H1 (cell line): Measurements from ENCODE around the gene RAB40C. TPM values are rescaled to one million over a fixed set of nuclear protein-coding genes. Genes with fewer than 3 reads are reported as not detected.
A peak's percentile ranks its signal among the peaks of the same experiment; 100 is the strongest.

Experiments used
- CTCF ChIA-PET: fragments of 300-600 bp; sonication (Branson Sonifier 250); formaldehyde crosslinking; loops from one replicate; lab custom pipeline; 2021; ENCODE audit not compliant: partially characterized antibody; lab: Charles Lee
- POLR2A ChIA-PET: fragments of 300-600 bp; sonication (Branson Sonifier 250); formaldehyde crosslinking; loops from one replicate; lab custom pipeline; 2021; ENCODE audit warnings: inconsistent platforms; ENCODE audit not compliant: partially characterized antibody; lab: Charles Lee
- DNase-seq, 2 experiments: peaks; one replicate each; pipeline versions ENCODE4 v3.0.0 to v3.0.0-alpha.2; 2010 to 2022; ENCODE audit warnings: low spot score in 2 of 2, low read depth in 1 of 2, mixed read lengths in 1 of 2
- FAIRE-seq: peaks from 2 replicates; lab custom pipeline; 2011; peaks lifted over from hg19 to GRCh38; lab: Jason Lieb, UNC
- H2AFZ ChIP-seq: 2 replicates; pipeline ENCODE4 v1.8.1; 2012; ENCODE audit warnings: low read length, inconsistent platforms
- H2AK5ac ChIP-seq: 2 replicates; pipeline ENCODE4 v1.6.1; 2013; ENCODE audit warnings: low read depth, low read length
- H2BK120ac ChIP-seq: replicated peaks from 2 replicates; pipeline ENCODE3; 2013; ENCODE audit warnings: low read depth, low read length, inconsistent platforms
- H2BK12ac ChIP-seq: 2 replicates; pipeline ENCODE4 v1.6.1; 2013; ENCODE audit warnings: low read depth, low read length
- H2BK15ac ChIP-seq: 2 replicates; pipeline ENCODE4 v1.6.1; 2013; ENCODE audit warnings: low read length
- H2BK20ac ChIP-seq: 2 replicates; pipeline ENCODE4 v1.6.1; 2013; ENCODE audit warnings: low read length
- H2BK5ac ChIP-seq: 2 replicates; pipeline ENCODE4 v1.6.1; 2013; ENCODE audit warnings: low read depth, low read length
- H3K14ac ChIP-seq: 2 replicates; pipeline ENCODE4 v1.6.1; 2013; ENCODE audit warnings: inconsistent platforms; ENCODE audit not compliant: insufficient read length
- H3K18ac ChIP-seq: 2 replicates; pipeline ENCODE4 v1.6.1; 2013; ENCODE audit warnings: low read length; ENCODE audit errors: extremely low read depth
- H3K23ac ChIP-seq: 2 replicates; pipeline ENCODE4 v1.6.1; 2013; ENCODE audit warnings: inconsistent platforms; ENCODE audit not compliant: insufficient read length
- H3K23me2 ChIP-seq: 2 replicates; pipeline ENCODE4 v1.6.1; 2013; ENCODE audit warnings: low read depth, low read length
- H3K27ac ChIP-seq: 2 replicates; pipeline ENCODE4 v1.6.1; 2011; ENCODE audit warnings: low read depth, low read length, inconsistent platforms
- H3K27me3 ChIP-seq, 4 experiments: replicated peaks in 1 of 4; 1 replicate in 1 of 4; 2 replicates in 3 of 4; pipeline versions ENCODE4 v1.6.1 to v1.8.1; 2011 to 2013; ENCODE audit warnings: low read length in 3 of 4, mild to moderate bottlenecking in 3 of 4, inconsistent platforms in 2 of 4, mixed read lengths in 2 of 4, moderate library complexity in 1 of 4; ENCODE audit not compliant: control insufficient read depth in 3 of 4, insufficient read depth in 3 of 4; ENCODE audit errors: extremely low read depth in 1 of 4
- H3K36me3 ChIP-seq, 4 experiments: 2 replicates each; pipeline versions ENCODE4 v1.6.1 to v1.8.1; 2011 to 2013; ENCODE audit warnings: mild to moderate bottlenecking in 4 of 4, low read length in 3 of 4, moderate library complexity in 2 of 4, control low read depth in 1 of 4, inconsistent platforms in 1 of 4; ENCODE audit not compliant: insufficient read depth in 4 of 4, control insufficient read depth in 2 of 4
- H3K4ac ChIP-seq: replicated peaks from 2 replicates; pipeline ENCODE3; 2013; ENCODE audit warnings: low read length, low read depth, mixed read lengths, inconsistent platforms; ENCODE audit not compliant: insufficient read length
- H3K4me1 ChIP-seq, 4 experiments: replicated peaks in 1 of 4; 1 replicate in 1 of 4; 2 replicates in 3 of 4; pipeline versions ENCODE4 v1.6.1 to v1.8.1; 2011 to 2013; ENCODE audit warnings: low read length in 3 of 4, inconsistent platforms in 2 of 4, mixed read lengths in 1 of 4; ENCODE audit not compliant: insufficient read depth in 4 of 4, control insufficient read depth in 3 of 4
- H3K4me2 ChIP-seq, 2 experiments: 2 replicates each; pipeline versions ENCODE4 v1.6.1 to v1.8.1; 2011 to 2013; ENCODE audit warnings: low read depth in 2 of 2, low read length in 2 of 2, control low read depth in 1 of 2, inconsistent platforms in 1 of 2, mild to moderate bottlenecking in 1 of 2; ENCODE audit not compliant: insufficient read depth in 1 of 2
- H3K4me3 ChIP-seq, 4 experiments: fragments of 200-600, 300-600 bp in 1 of 4; sonication (generic), shearing (Covaris generic), sonication (Bioruptor Twin) in 1 of 4; 2 replicates each; pipeline versions ENCODE4 v1.5.1 to v1.8.1; 2011 to 2016; ENCODE audit warnings: low read length in 4 of 4, low read depth in 3 of 4, control low read depth in 2 of 4, inconsistent platforms in 2 of 4, mild to moderate bottlenecking in 2 of 4, mixed read lengths in 1 of 4, moderate library complexity in 1 of 4; ENCODE audit not compliant: insufficient read depth in 2 of 4; ENCODE audit errors: extremely low read depth in 1 of 4
- H3K56ac ChIP-seq: replicated peaks from 2 replicates; pipeline ENCODE3; 2013; ENCODE audit warnings: low read depth, mild to moderate bottlenecking, mixed read lengths, low read length, inconsistent platforms; ENCODE audit not compliant: insufficient read length
- H3K79me1 ChIP-seq: 2 replicates; pipeline ENCODE4 v1.6.1; 2013; ENCODE audit warnings: low read depth, low read length, control low read depth
- H3K79me2 ChIP-seq, 2 experiments: 2 replicates each; pipeline versions ENCODE4 v1.6.1 to v1.8.1; 2012 to 2013; ENCODE audit warnings: low read length in 2 of 2, mild to moderate bottlenecking in 2 of 2, inconsistent platforms in 1 of 2; ENCODE audit not compliant: insufficient read depth in 2 of 2, control insufficient read depth in 1 of 2
- H3K9ac ChIP-seq, 4 experiments: replicated peaks in 1 of 4; 1 replicate in 1 of 4; 2 replicates in 3 of 4; pipeline versions ENCODE4 v1.6.1 to v1.8.1; 2011 to 2013; ENCODE audit warnings: low read depth in 3 of 4, low read length in 3 of 4, control low read depth in 2 of 4, mild to moderate bottlenecking in 2 of 4, moderate library complexity in 2 of 4, inconsistent platforms in 1 of 4; ENCODE audit errors: extremely low read depth in 1 of 4
- H3K9me3 ChIP-seq, 2 experiments: 2 replicates each; pipeline versions ENCODE4 v1.6.1 to v1.8.1; 2012 to 2013; ENCODE audit warnings: mild to moderate bottlenecking in 2 of 2, moderate library complexity in 2 of 2, control low read depth in 1 of 2, inconsistent platforms in 1 of 2, low read depth in 1 of 2, low read length in 1 of 2, mixed read lengths in 1 of 2; ENCODE audit not compliant: insufficient read depth in 2 of 2
- H4K20me1 ChIP-seq, 2 experiments: replicated peaks in 1 of 2; 2 replicates each; pipeline versions ENCODE3 to v1.8.1; 2011 to 2013; ENCODE audit warnings: inconsistent platforms in 2 of 2, low read length in 2 of 2, mild to moderate bottlenecking in 1 of 2; ENCODE audit not compliant: insufficient read depth in 2 of 2, control insufficient read depth in 1 of 2
- H4K5ac ChIP-seq: 2 replicates; pipeline ENCODE4 v1.6.1; 2013; ENCODE audit warnings: low read length, low read depth, mixed read lengths, inconsistent platforms; ENCODE audit not compliant: insufficient read length
- H4K8ac ChIP-seq: 2 replicates; pipeline ENCODE4 v1.8.0; 2013; ENCODE audit warnings: mild to moderate bottlenecking, moderate library complexity, low read length, inconsistent platforms; ENCODE audit not compliant: insufficient read depth; ENCODE audit errors: extremely low read depth
- H4K91ac ChIP-seq: replicated peaks from 2 replicates; pipeline ENCODE3; 2013; ENCODE audit warnings: low read length, mixed read lengths, inconsistent platforms; ENCODE audit not compliant: insufficient read length
- NRF1 ChIP-seq: IDR thresholded peaks from 2 replicates; pipeline ENCODE4 v1.6.1; 2011; ENCODE audit warnings: mild to moderate bottlenecking, low read depth, low read length, improper control_type of control experiment
- WGBS, 2 experiments: shearing (Covaris generic) in 1 of 2; methylation state at CpG; one replicate each; pipeline versions ENCODE4 v1.1.6 to v1.1.7; 2013 to 2015; ENCODE audit warnings: low lambda C conversion rate in 2 of 2, mixed read lengths in 2 of 2, inconsistent platforms in 1 of 2, low coverage in 1 of 2, missing lambda C conversion rate in 1 of 2; ENCODE audit not compliant: insufficient replicate concordance in 2 of 2, insufficient coverage in 1 of 2, insufficient read length in 1 of 2; ENCODE audit errors: extremely low coverage in 1 of 2, missing lambda C conversion rate in 1 of 2; 5-methylcytosine and 5-hydroxymethylcytosine counted together
- polyA plus RNA-seq, 7 experiments: library from polyadenylated mRNA; depleted of rRNA in 3 of 7; stranded (reverse) in 5 of 7; unstranded in 2 of 7; fragments of >200 nt in 5 of 7; fragments of 200-250 nt in 2 of 7; gene quantifications; 1 replicate in 5 of 7; 2 replicates in 1 of 7; 4 replicates in 1 of 7; pipeline versions ENCODE4 v1.2.1 to v1.2.3, GENCODE V29; 2011 to 2013; ENCODE audit warnings: missing spikeins in 2 of 7, mixed read lengths in 2 of 7
- total RNA-seq: library from RNA; stranded (reverse); fragmentation: NEBNext Ultra II Directional; extraction: Animal tissue kit (Norgen Biotek cat#: 25700); gene quantifications from 2 replicates; pipeline ENCODE4 v1.2.1, GENCODE V29; 2021

The RAB40C gene
- total and polyA plus RNA-seq, 2 of the 8 experiments (the other 6 are each of a cell fraction or from before 2014, with no cell fraction given), result 13.9 to 15.6 TPM

- Histone ChIP-seq H3K4me3 (no peak overlapping the region), H2BK12ac (no peak overlapping the region; the same call in 1 of the 2 replicates)
Measured at GRCh38 chr16:591231-591630, 1.4 kb downstream of the RAB40C start.

More at GRCh38 chr16:591231-591630, 1.4 kb downstream of the RAB40C start:
- Histone ChIP-seq H3K4ac (no peak overlapping the region), H4K8ac (no peak overlapping the region), H4K20me1 (peaks cover 20 to 48% of the 10 kb centered on the region in 2 experiments), H2AK5ac (no peak overlapping the region), H2BK120ac (no peak overlapping the region), H3K56ac (no peak overlapping the region), H2BK15ac (no peak overlapping the region), H2BK5ac (no peak overlapping the region), H4K91ac (no peak overlapping the region), H3K27ac (no peak overlapping the region), H2BK20ac (no peak overlapping the region), H3K79me1 (peaks cover 12% of the 10 kb centered on the region; the same call in 1 of the 2 replicates), H3K4me2 (peak overlapping the region in 1 of 2 experiments; percentile 81; a peak in 1 of 4 replicates), H3K23me2 (peaks cover 9% of the 10 kb centered on the region), H3K18ac (no peak overlapping the region), H4K5ac (no peak overlapping the region), H3K4me1 (peaks cover 0 to 14% (median 7%) of the 10 kb centered on the region in 4 experiments; a peak in 4 of 7 replicates), H3K23ac (no peak overlapping the region), H3K36me3 (no peaks in the 10 kb centered on the region), H3K9me3 (no peaks in the 10 kb centered on the region), H3K79me2 (peaks cover 0 to 20% of the 10 kb centered on the region in 2 experiments; a peak in 2 of 4 replicates), H3K27me3 (peaks cover 0 to 34% (median 23%) of the 10 kb centered on the region in 4 experiments; a peak in 5 of 7 replicates), H3K9ac (no peak overlapping the region), H2AFZ (no peak overlapping the region), H3K14ac (no peak overlapping the region)
- no peak for TF ChIP-seq NRF1
- 93% methylated on average over 7 of the region's 8 CpGs; no CpG with 5 or more reads in 1 of the 2 experiments for WGBS, 2 experiments
- ChIA-PET POLR2A (interaction anchor here (0.7 kb wide), 1 partner anchor 1872 kb away, joined by 3 read pairs; no protein-coding TSS in a partner anchor), CTCF (interaction anchor here (1.9 kb wide), 1 partner anchor 19 kb away, joined by 6 read pairs; no protein-coding TSS in a partner anchor)
- DNase-seq (no peak), FAIRE-seq (no peak)
